HG03520 (cell line): ENCODE measurements around the gene NPHP3.

Experiments
- ATAC-seq: cut with Tn5 transposase; IDR thresholded peaks from one replicate; pipeline ENCODE4 v1.9.1; 2021; ENCODE audit warnings: mild to moderate bottlenecking, moderate library complexity; ENCODE audit not compliant: unreplicated experiment

The NPHP3 gene

GRCh38 chr3:132694991-132695390 is 27.2 kb downstream of the NPHP3 start:
- ATAC-seq: no peak

GRCh38 chr3:132690040-132690439 is 32.2 kb downstream of the NPHP3 start:
- no peak for ATAC-seq

GRCh38 chr3:132682201-132682600 is 40.0 kb downstream of the NPHP3 start:
- no peak for ATAC-seq

GRCh38 chr3:132681421-132681820 is 40.8 kb downstream of the NPHP3 start:
- ATAC-seq: no peak

GRCh38 chr3:132679911-132680310 is 42.3 kb downstream of the NPHP3 start:
- no peak for ATAC-seq

- ATAC-seq: no peak
Observed at GRCh38 chr3:132675408-132675807, 46.8 kb downstream of the NPHP3 start.

GRCh38 chr3:132669256-132669777 is 52.9 kb downstream of the NPHP3 start:
- ATAC-seq: no peak

GRCh38 chr3:132665230-132665745 is 56.9 kb downstream of the NPHP3 start:
- ATAC-seq: no peak

GRCh38 chr3:132662212-132662611 is 60.0 kb downstream of the NPHP3 start:
- no peak for ATAC-seq

- no peak for ATAC-seq
Observed at GRCh38 chr3:132661101-132661500, 61.1 kb downstream of the NPHP3 start.

- ATAC-seq: no peak
Observed at GRCh38 chr3:132660811-132661070, 61.5 kb downstream of the NPHP3 start.

GRCh38 chr3:132660052-132660810 is 62.0 kb downstream of the NPHP3 start, which contains the start of gene UBA5:
TSS of gene UBA5 (plus strand) at chr3:132660329. CDS start at chr3:132660538, 209 bp downstream.
- peak; percentile 54 for ATAC-seq

GRCh38 chr3:132659365-132660051 is 62.7 kb downstream of the NPHP3 start, which contains the start of gene ACAD11:
TSS of gene ACAD11 (minus strand) at chr3:132659809. CDS start at chr3:132659751, 58 bp downstream.
- ATAC-seq: peak; percentile 41

GRCh38 chr3:132659000-132659364 is 63.2 kb downstream of the NPHP3 start:
- ATAC-seq: no peak

GRCh38 chr3:132657869-132658747 is 64.1 kb downstream of the NPHP3 start:
- no peak for ATAC-seq

- no peak for ATAC-seq
Observed at GRCh38 chr3:132655471-132655870, 66.7 kb downstream of the NPHP3 start.

- ATAC-seq: no peak
Observed at GRCh38 chr3:132654721-132655120, 67.5 kb downstream of the NPHP3 start.

GRCh38 chr3:132654190-132654589 is 68.0 kb downstream of the NPHP3 start:
- ATAC-seq: no peak

- ATAC-seq: no peak
Observed at GRCh38 chr3:132652640-132653270, 69.5 kb downstream of the NPHP3 start.

- no peak for ATAC-seq
Observed at GRCh38 chr3:132650153-132650552, 72.1 kb downstream of the NPHP3 start.

GRCh38 chr3:132645058-132645457 is 77.2 kb downstream of the NPHP3 start:
- ATAC-seq: no peak
